HCT116 (cell line): ENCODE results near the gene NCOA1. TPM values are rescaled to one million over a fixed set of nuclear protein-coding genes. Genes with fewer than 3 reads are reported as not detected.

Experiments used
- ATAC-seq: fragments of 200-7000 bp; cut with Tn5 transposase; 2 replicates; pipeline ENCODE4 v1.9.1; 2020; ENCODE audit warnings: mild to moderate bottlenecking, moderate library complexity
- BruUV-seq: library from RNA; stranded (reverse); fragments of 400-500 nt; replicated peaks from 2 replicates; lab custom pipeline; 2021; lab: Mats Ljungman, UMichigan
- CTCF ChIA-PET: fragments of 300-600 bp; sonication (Branson Sonifier 250); formaldehyde crosslinking; loops from one replicate; lab custom pipeline; 2021; ENCODE audit warnings: antibody characterized with exemption; lab: Charles Lee
- POLR2A ChIA-PET: fragments of 300-600, 350-600 bp; sonication (Branson Sonifier 250); formaldehyde crosslinking; loops from one replicate; lab custom pipeline; 2021; ENCODE audit warnings: antibody characterized with exemption; lab: Charles Lee
- RAD21 ChIA-PET, 2 experiments: fragments of 300-600 bp; sonication (Branson Sonifier 250); formaldehyde crosslinking; loops; one replicate each; lab custom pipeline; 2023; ENCODE audit warnings: low total read pairs in 2 of 2; ENCODE audit not compliant: uncharacterized antibody in 2 of 2, unreplicated experiment in 2 of 2, low non-redundant PET in 1 of 2; lab: Charles Lee
- DNase-seq: peaks from one replicate; pipeline ENCODE4 v3.0.0-alpha.2; 2010; ENCODE audit warnings: low read depth, low spot score
- H2AFZ ChIP-seq: fragments of 200-600 bp; shearing (Covaris generic), sonication (generic); 2 replicates; pipeline ENCODE4 v1.6.1; 2017; ENCODE audit warnings: low read depth, mixed run types, mixed read lengths, antibody characterized with exemption, low read length; ENCODE audit not compliant: poor library complexity, severe bottlenecking
- H3K27ac ChIP-seq: 2 replicates; pipeline ENCODE4 v1.5.1; 2012; ENCODE audit warnings: low read depth, low read length
- H3K27me3 ChIP-seq: fragments of 200-600 bp; sonication (generic); 2 replicates; pipeline ENCODE4 v1.6.1; 2016; ENCODE audit warnings: mixed run types, low read length, mixed read lengths; ENCODE audit not compliant: insufficient read depth
- H3K36me3 ChIP-seq, 2 experiments: fragments of 200-500 bp in 1 of 2; fragments of 200-600 bp in 1 of 2; sonication (Bioruptor generic) in 1 of 2; sonication (generic) in 1 of 2; 2 replicates each; pipeline versions ENCODE4 v1.5.1 to v1.6.1; 2014 to 2016; ENCODE audit warnings: low read length in 2 of 2, inconsistent platforms in 1 of 2, mixed read lengths in 1 of 2, mixed run types in 1 of 2; ENCODE audit not compliant: insufficient read depth in 2 of 2, control insufficient read depth in 1 of 2
- H3K4me1 ChIP-seq, 2 experiments: fragments of 200-600 bp in 1 of 2; sonication (generic) in 1 of 2; 2 replicates each; pipeline versions ENCODE4 v1.5.1 to v1.6.1; 2012 to 2017; ENCODE audit warnings: low read length in 2 of 2, inconsistent platforms in 1 of 2, mild to moderate bottlenecking in 1 of 2, mixed read lengths in 1 of 2, mixed run types in 1 of 2, moderate library complexity in 1 of 2; ENCODE audit not compliant: insufficient read depth in 2 of 2, control insufficient read depth in 1 of 2
- H3K4me2 ChIP-seq: fragments of 200-600 bp; sonication (generic); 2 replicates; pipeline ENCODE4 v1.6.1; 2017; ENCODE audit warnings: mixed run types, low read length, mixed read lengths
- H3K4me3 ChIP-seq, 2 experiments: fragments of 200-600 bp in 1 of 2; sonication (generic) in 1 of 2; replicated peaks in 1 of 2; 2 replicates each; pipeline ENCODE4 v1.5.1; 2011 to 2016; ENCODE audit warnings: low read length in 2 of 2, control low read depth in 1 of 2, low read depth in 1 of 2, mild to moderate bottlenecking in 1 of 2, mixed read lengths in 1 of 2, mixed run types in 1 of 2
- H3K79me2 ChIP-seq: fragments of 200-600 bp; sonication (generic); 2 replicates; pipeline ENCODE4 v1.6.1; 2017; ENCODE audit warnings: mild to moderate bottlenecking, mixed run types, low read length, moderate library complexity, mixed read lengths; ENCODE audit not compliant: insufficient read depth
- H3K9ac ChIP-seq: fragments of 200-600 bp; sonication (generic); 2 replicates; pipeline ENCODE4 v1.6.1; 2016; ENCODE audit warnings: low read length, mixed read lengths
- H3K9me2 ChIP-seq: fragments of 200-600 bp; sonication (generic), shearing (Covaris generic); 2 replicates; pipeline ENCODE4 v1.6.1; 2017; ENCODE audit warnings: mixed run types, mild to moderate bottlenecking, moderate library complexity; ENCODE audit not compliant: insufficient read depth
- H3K9me3 ChIP-seq, 2 experiments: fragments of 200-500 bp in 1 of 2; fragments of 200-600 bp in 1 of 2; sonication (Bioruptor generic) in 1 of 2; sonication (generic) in 1 of 2; 2 replicates each; pipeline ENCODE4 v1.6.1; 2014 to 2017; ENCODE audit warnings: low read length in 2 of 2, mixed read lengths in 2 of 2, inconsistent platforms in 1 of 2, low read depth in 1 of 2, mild to moderate bottlenecking in 1 of 2, mixed run types in 1 of 2, moderate library complexity in 1 of 2; ENCODE audit not compliant: control insufficient read depth in 1 of 2, insufficient read depth in 1 of 2
- H4K20me1 ChIP-seq: fragments of 200-600 bp; sonication (generic), shearing (Covaris generic); 2 replicates; pipeline ENCODE4 v1.6.1; 2017; ENCODE audit warnings: mixed run types, mild to moderate bottlenecking, moderate library complexity; ENCODE audit not compliant: insufficient read depth
- ATF3 ChIP-seq: IDR thresholded peaks from 2 replicates; pipeline ENCODE4 v1.6.1; 2012
- CBX3 ChIP-seq: IDR thresholded peaks from 2 replicates; pipeline ENCODE4 v1.6.1; 2012; ENCODE audit warnings: low read depth
- EGR1 ChIP-seq: IDR thresholded peaks from 2 replicates; pipeline ENCODE4 v1.6.1; 2012; ENCODE audit warnings: low read depth
- ELF1 ChIP-seq: IDR thresholded peaks from 2 replicates; pipeline ENCODE4 v1.6.1; 2012; ENCODE audit warnings: low read depth, borderline replicate concordance
- EZH2phosphoT487 ChIP-seq: fragments of 200-600 bp; IDR thresholded peaks from 2 replicates; pipeline ENCODE4 v1.6.1; 2018; ENCODE audit warnings: antibody characterized with exemption, borderline replicate concordance
- FOSL1 ChIP-seq: IDR thresholded peaks from 2 replicates; pipeline ENCODE4 v1.6.1; 2012; ENCODE audit warnings: low read depth
- JUND ChIP-seq: IDR thresholded peaks from 2 replicates; pipeline ENCODE4 v1.6.1; 2012
- POLR2AphosphoS5 ChIP-seq: IDR thresholded peaks from 2 replicates; pipeline ENCODE4 v1.6.1; 2011; ENCODE audit warnings: mild to moderate bottlenecking, low read depth, low read length, moderate library complexity
- SRF ChIP-seq: IDR thresholded peaks from 2 replicates; pipeline ENCODE4 v1.6.1; 2012; ENCODE audit warnings: low read depth
- TCF7L2 ChIP-seq: IDR thresholded peaks from 2 replicates; pipeline ENCODE4 v1.7.0; 2011; ENCODE audit warnings: borderline replicate concordance, inconsistent platforms; ENCODE audit not compliant: insufficient read depth, insufficient read length; ENCODE audit errors: extremely low read depth
- ZBTB33 ChIP-seq: IDR thresholded peaks from 2 replicates; pipeline ENCODE4 v1.6.1; 2011; ENCODE audit warnings: mild to moderate bottlenecking, low read length, moderate library complexity; ENCODE audit not compliant: insufficient replicate concordance; ENCODE audit errors: extremely low read depth
- ZFX ChIP-seq: fragments of 450-650 bp; IDR thresholded peaks from 2 replicates; pipeline ENCODE4 v1.6.1; 2017
- ZNF274 ChIP-seq: fragments of 200-500 bp; sonication (Bioruptor generic); IDR thresholded peaks from 2 replicates; pipeline ENCODE4 v1.6.1; 2014; ENCODE audit warnings: mild to moderate bottlenecking, low read depth, low read length, inconsistent platforms
- intact Hi-C: fragments of 100-400 bp; cut with micrococcal nuclease; formaldehyde crosslinking; loops from 2 replicates; pipeline ENCODE4 v1.10.0; 2022
- total RNA-seq: library from RNA; stranded (reverse); gene quantifications from one replicate; pipeline ENCODE4 v1.2.1, GENCODE V29; 2021; ENCODE audit not compliant: unreplicated experiment

NCOA1 gene
- total RNA-seq, 1 experiment from 2014 or later = 10.4 TPM

- Histone ChIP-seq H3K79me2 (no peaks in the 10 kb centered on the region), H3K9ac (no peak overlapping the region), H3K27ac (no peak overlapping the region), H3K4me1 (no peaks in the 10 kb centered on the region), H3K36me3 (peaks cover 0 to 3% of the 10 kb centered on the region in 2 experiments; a peak in 1 of 4 replicates), H3K27me3 (no peaks in the 10 kb centered on the region), H3K4me3 (no peak overlapping the region), H2AFZ (no peak overlapping the region), H3K4me2 (no peak overlapping the region), H3K9me3 (no peaks in the 10 kb centered on the region), H3K9me2 (no peaks in the 10 kb centered on the region), H4K20me1 (no peaks in the 10 kb centered on the region)
- ChIA-PET RAD21 (no interaction called here), POLR2A (no interaction called here), CTCF (no interaction called here)
- DNase-seq (no peak), ATAC-seq (no peak)
- no TSS peak for BruUV-seq
- intact Hi-C loops = no loop called here
- TF ChIP-seq ATF3 (no peak), TCF7L2 (no peak)
Observed at GRCh38 chr2:24756789-24757188, 265.7 kb downstream of the NCOA1 start.

- intact Hi-C loops = no loop called here
- RAD21 ChIA-PET = no interaction called here
- H3K4me1 ChIP-seq = no peaks in the 10 kb centered on the region
- DNase-seq (no peak), ATAC-seq (no peak)
- no peak overlapping the region for H3K4me2 ChIP-seq
- H4K20me1 ChIP-seq = no peaks in the 10 kb centered on the region
- no TSS peak for BruUV-seq
- H2AFZ ChIP-seq = no peak overlapping the region
- TF ChIP-seq ZBTB33 (no peak), TCF7L2 (no peak), ELF1 (no peak), FOSL1 (no peak), CBX3 (no peak), ZNF274 (no peak), ZFX (no peak), JUND (no peak), ATF3 (no peak), EZH2phosphoT487 (no peak), SRF (no peak), POLR2AphosphoS5 (no peak), EGR1 (no peak)
- H3K4me3 ChIP-seq = no peak overlapping the region
- POLR2A ChIA-PET = no interaction called here
- no peak overlapping the region for H3K27ac ChIP-seq
- CTCF ChIA-PET = interaction anchor here (0.6 kb wide), 1 partner anchor 415 kb away, joined by 3 read pairs; no protein-coding TSS in a partner anchor
- peaks cover 0 to 3% of the 10 kb centered on the region in 2 experiments; a peak in 1 of 4 replicates for H3K36me3 ChIP-seq
- H3K9me2 ChIP-seq = no peaks in the 10 kb centered on the region
- H3K9me3 ChIP-seq = no peaks in the 10 kb centered on the region
- no peaks in the 10 kb centered on the region for H3K79me2 ChIP-seq
- H3K27me3 ChIP-seq = no peaks in the 10 kb centered on the region
- H3K9ac ChIP-seq = no peak overlapping the region
Observed at GRCh38 chr2:24761866-24762265, 270.8 kb downstream of the NCOA1 start.
